Kidney epithelial cell (primary cell): Measurements from ENCODE around the gene SUGCT. TPM values are rescaled to one million over a fixed set of nuclear protein-coding genes. Genes with fewer than 3 reads are reported as not detected.

Source experiments
- DNase-seq: peaks from one replicate; pipeline ENCODE4 v3.0.0-alpha.2; 2010; ENCODE audit warnings: low read depth
- H3K27me3 ChIP-seq: 2 replicates; pipeline ENCODE4 v1.6.0; 2011; ENCODE audit warnings: low read length; ENCODE audit not compliant: control insufficient read depth, insufficient read depth
- H3K36me3 ChIP-seq: 2 replicates; pipeline ENCODE4 v1.5.1; 2011; ENCODE audit warnings: low read length; ENCODE audit not compliant: control insufficient read depth, insufficient read depth
- H3K4me3 ChIP-seq: 2 replicates; pipeline ENCODE4 v1.5.1; 2011; ENCODE audit warnings: low read depth, mild to moderate bottlenecking, control low read depth, low read length
- total RNA-seq: library from RNA; depleted of rRNA; stranded (reverse); fragments of >200 nt; gene quantifications from 2 replicates; pipeline ENCODE4 v1.2.3, GENCODE V29; 2015
- TF ChIP-seq, protein P1 (sequence below): IDR thresholded peaks from 2 replicates; pipeline ENCODE4 v1.5.1; 2011; ENCODE audit warnings: mild to moderate bottlenecking, moderate library complexity, low read length, control low read depth, inconsistent platforms; ENCODE audit not compliant: insufficient read depth, poor library complexity, severe bottlenecking

Gene SUGCT
- total RNA-seq, 1 donor from 2014 or later, result 4.0 TPM

DNA sequence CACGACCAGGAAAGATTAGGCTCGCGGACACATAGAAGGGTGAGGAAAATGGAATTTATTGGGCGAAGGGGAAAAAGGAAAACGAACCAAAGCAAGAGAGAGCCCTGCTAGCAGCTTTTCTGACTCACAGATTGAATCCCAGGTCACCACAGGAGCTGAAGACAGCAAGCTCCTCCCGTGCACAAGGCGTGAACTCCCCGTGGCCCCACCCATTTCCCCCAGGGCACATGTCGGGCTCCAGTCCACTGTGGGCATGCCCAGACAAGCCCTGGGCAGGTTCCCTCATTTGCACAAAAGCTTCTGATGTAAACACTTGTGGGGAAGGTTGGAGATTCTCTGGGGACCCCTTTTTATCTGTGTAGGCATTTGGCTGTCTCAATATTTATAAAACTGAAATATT, 582.4 kb downstream of the SUGCT start:
- Histone ChIP-seq H3K36me3 (no peaks in the 10 kb centered on the region), H3K27me3 (no peaks in the 10 kb centered on the region), H3K4me3 (no peak overlapping the region)
- peak; percentile 70 for DNase-seq
- TF ChIP-seq, protein P1, sequence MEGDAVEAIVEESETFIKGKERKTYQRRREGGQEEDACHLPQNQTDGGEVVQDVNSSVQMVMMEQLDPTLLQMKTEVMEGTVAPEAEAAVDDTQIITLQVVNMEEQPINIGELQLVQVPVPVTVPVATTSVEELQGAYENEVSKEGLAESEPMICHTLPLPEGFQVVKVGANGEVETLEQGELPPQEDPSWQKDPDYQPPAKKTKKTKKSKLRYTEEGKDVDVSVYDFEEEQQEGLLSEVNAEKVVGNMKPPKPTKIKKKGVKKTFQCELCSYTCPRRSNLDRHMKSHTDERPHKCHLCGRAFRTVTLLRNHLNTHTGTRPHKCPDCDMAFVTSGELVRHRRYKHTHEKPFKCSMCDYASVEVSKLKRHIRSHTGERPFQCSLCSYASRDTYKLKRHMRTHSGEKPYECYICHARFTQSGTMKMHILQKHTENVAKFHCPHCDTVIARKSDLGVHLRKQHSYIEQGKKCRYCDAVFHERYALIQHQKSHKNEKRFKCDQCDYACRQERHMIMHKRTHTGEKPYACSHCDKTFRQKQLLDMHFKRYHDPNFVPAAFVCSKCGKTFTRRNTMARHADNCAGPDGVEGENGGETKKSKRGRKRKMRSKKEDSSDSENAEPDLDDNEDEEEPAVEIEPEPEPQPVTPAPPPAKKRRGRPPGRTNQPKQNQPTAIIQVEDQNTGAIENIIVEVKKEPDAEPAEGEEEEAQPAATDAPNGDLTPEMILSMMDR, result no peak

- no peaks in the 10 kb centered on the region for H3K27me3 ChIP-seq
- TF ChIP-seq, protein P1, result no peak
- H3K4me3 ChIP-seq, result no peak overlapping the region
- DNase-seq, result no peak
- H3K36me3 ChIP-seq, result no peaks in the 10 kb centered on the region
These were observed 585.6 kb downstream of the SUGCT start for GRCh38 chr7:40720416-40720815.

- H3K27me3 ChIP-seq, result no peaks in the 10 kb centered on the region
- no peak for DNase-seq
- no peaks in the 10 kb centered on the region for H3K36me3 ChIP-seq
- no peak overlapping the region for H3K4me3 ChIP-seq
- TF ChIP-seq, protein P1, result no peak
These were observed 586.6 kb downstream of the SUGCT start for GRCh38 chr7:40721342-40721949.

DNA sequence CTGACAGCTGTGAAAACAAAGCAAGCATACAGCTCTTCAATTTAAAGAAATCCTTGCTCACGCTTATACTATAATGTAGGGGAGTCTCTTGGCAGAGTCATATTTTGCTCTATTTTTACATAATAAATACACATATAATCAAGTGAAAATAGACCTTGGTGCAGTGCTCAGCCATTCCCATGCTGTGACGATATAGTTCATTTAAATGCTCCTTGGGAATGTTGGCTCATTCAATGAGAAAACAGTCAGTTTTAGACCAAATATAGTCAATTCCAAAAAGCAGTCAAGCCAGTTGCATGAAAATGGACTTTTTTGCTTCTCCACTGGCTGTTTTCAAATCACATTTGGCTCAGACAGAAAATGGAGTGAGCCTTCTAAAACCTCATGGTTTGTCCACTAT, 587.4 kb downstream of the SUGCT start:
- TF ChIP-seq, protein P1, result no peak
- H3K36me3 ChIP-seq, result no peaks in the 10 kb centered on the region
- no peaks in the 10 kb centered on the region for H3K27me3 ChIP-seq
- no peak for DNase-seq
- H3K4me3 ChIP-seq, result no peak overlapping the region

DNA sequence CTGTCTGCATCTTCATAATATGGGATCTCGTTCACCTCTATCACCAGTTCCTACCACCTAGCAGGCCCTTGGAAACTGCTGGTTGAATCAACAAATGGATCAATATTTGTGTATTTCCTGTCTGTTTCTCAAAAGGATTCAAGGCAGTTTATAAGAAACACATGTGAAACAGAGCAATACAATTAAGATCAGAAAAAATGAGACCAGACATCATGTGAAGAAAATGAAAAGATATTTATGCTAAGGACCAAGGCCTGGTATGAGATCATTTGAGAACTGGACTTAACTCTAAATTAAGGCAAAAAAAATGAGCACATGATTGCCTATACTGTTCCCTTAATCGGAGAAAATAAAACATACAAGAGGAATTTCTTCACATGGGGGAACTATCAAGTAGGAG, 589.0 kb downstream of the SUGCT start:
- DNase-seq, result no peak
- no peak overlapping the region for H3K4me3 ChIP-seq
- TF ChIP-seq, protein P1, result no peak
- H3K27me3 ChIP-seq, result no peaks in the 10 kb centered on the region
- H3K36me3 ChIP-seq, result no peaks in the 10 kb centered on the region

- TF ChIP-seq, protein P1, result no peak
- no peak for DNase-seq
These were observed 591.8 kb downstream of the SUGCT start for GRCh38 chr7:40726559-40726958.

More at GRCh38 chr7:40726559-40726958, 591.8 kb downstream of the SUGCT start:
- Histone ChIP-seq H3K27me3 (no peaks in the 10 kb centered on the region), H3K36me3 (no peaks in the 10 kb centered on the region), H3K4me3 (no peak overlapping the region)
